GM19240 (cell line): ENCODE data around the gene CDH13.

Source experiments
- DNase-seq: peaks from one replicate; pipeline ENCODE4 v3.0.0; 2011; ENCODE audit warnings: low spot score; ENCODE audit not compliant: insufficient read length

The CDH13 gene

GRCh38 chr16:82626791-82627261 is at the start of gene CDH13:
TSS of gene CDH13 (plus strand) at chr16:82626969.
- no peak for DNase-seq

GRCh38 chr16:82580298-82580890 is 46.4 kb upstream of the CDH13 start:
- no peak for DNase-seq

DNA sequence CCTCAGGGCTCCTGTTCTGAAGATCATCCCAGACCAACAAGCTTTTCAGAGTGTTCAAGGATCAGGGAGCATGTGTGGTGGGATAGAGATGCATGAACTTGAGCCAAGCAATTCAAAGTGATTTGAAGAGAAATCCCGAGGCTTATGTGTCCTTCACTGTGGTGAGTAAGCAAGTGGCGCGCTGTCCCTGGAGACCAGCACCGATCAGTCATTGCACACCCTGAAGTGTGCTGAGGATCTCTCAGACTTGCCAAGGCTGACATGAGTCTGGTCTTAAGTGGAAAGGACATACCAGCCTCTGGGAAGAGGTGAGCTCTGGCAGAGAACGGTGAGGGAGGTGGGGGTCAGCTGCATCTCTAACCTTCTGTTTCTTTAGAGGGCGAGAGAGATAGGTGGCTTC is 43.8 kb upstream of the CDH13 start:
- DNase-seq: no peak

- no peak for DNase-seq
Observed at GRCh38 chr16:82583422-82583821, 43.3 kb upstream of the CDH13 start.

GRCh38 chr16:82584553-82585152 is 42.1 kb upstream of the CDH13 start:
- no peak for DNase-seq

DNA sequence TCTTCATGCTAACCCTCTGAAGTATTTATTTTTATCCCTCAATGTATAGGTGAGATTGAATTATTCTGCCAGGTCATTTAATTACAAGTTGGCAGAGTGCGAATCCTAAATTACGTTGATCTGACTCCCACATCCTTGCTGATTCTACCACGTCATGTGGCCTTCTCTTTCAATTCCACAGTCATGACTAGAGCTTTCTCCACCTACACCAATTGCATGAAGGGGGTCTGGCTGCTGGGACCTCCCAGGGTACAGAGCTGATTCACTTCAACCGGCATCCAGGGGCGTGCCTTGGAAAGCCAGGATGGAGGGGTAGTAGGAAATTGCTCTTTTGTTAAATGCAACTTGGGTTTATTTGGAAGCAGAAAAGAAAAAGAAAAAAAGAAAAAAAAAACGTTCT is 41.1 kb upstream of the CDH13 start:
- DNase-seq: no peak

- no peak for DNase-seq
Observed at GRCh38 chr16:82586130-82586529, 40.6 kb upstream of the CDH13 start.

DNA sequence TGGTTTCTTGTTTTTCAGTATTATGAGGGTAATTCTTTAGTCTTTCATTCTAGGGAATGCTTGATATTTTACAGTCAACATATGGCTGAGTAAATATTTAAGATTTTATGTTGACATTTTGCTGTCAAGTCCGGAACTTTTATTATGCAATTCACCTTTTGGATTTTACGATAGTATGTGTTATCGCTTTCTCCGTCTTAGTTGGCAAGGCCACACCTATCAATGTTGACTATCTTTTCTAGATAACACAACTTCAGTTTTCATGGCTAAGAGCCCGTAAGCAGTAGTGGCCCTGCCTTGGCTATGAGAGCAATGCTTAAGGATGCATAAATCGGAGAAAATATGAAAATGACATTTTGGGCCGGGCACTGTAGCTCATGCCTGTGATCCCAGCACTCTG is 39.5 kb upstream of the CDH13 start:
- no peak for DNase-seq

- DNase-seq: no peak
Observed at GRCh38 chr16:82589407-82589806, 37.4 kb upstream of the CDH13 start.

GRCh38 chr16:82594114-82594513 is 32.7 kb upstream of the CDH13 start:
- no peak for DNase-seq

- no peak for DNase-seq
Observed at GRCh38 chr16:82598771-82599170, 28.0 kb upstream of the CDH13 start.

DNA sequence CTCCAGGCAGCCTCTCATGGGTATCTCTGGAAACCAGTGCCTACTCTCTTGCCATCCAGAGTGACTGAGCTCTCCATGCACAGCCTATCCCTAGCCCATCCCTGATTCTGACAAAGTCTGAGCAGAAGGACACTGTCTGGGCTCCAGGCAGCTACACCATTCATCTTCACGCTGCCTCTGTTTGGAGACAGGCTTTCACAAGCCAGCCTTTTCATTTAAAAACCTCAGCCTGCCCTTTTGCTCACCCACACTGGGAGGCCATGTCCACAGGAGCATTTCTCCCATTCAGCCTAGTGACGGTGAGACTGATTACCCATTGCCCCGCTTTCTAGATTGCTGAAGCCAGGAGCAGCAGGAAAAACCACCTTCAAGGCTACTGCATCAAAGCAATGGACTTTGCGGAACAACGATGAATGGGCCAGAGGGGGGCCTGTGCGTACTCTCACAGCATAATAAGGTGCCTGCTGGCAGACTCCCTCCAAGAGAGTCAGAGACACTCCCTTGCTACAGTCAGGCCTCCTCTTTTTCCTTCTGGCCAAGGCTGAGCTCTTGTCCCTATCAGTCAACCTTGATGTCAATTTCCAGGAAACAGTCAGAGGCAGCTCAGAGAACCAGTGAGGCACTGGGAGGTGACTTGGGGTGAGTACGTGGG is 24.7 kb upstream of the CDH13 start:
- DNase-seq: no peak

DNA sequence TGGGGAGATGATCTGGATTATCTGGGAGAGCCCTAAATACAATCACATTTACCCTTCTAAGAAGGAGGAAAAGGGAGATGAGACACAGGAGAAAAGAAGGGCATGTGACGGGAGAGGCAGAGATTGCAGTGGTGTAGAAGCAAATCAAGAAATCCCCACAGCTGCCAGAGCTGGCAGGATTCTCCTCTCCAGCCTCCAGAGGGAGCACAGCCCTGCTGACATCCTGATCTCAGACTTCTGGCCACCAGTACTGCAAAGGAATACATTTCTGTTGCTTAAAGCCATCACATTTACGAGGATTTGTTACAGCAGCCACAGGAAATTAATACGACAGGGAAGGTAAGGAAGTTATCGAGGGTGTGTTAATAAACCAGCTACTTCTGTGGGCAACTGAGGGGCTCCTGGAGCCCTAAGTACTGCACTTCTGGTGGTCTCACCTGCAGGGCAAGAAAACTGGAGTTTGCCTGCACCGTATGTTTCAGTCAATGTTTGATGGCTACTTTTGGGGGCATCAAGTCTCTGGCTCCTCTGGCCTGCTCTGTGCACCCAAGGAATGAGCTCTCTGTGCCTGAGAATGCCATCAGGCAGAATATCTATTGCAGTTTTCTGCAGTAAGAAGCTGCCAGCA is 22.9 kb upstream of the CDH13 start:
- DNase-seq: no peak

- no peak for DNase-seq
Observed at GRCh38 chr16:82605076-82605475, 21.7 kb upstream of the CDH13 start.

- no peak for DNase-seq
Observed at GRCh38 chr16:82605863-82606620, 20.7 kb upstream of the CDH13 start.

DNA sequence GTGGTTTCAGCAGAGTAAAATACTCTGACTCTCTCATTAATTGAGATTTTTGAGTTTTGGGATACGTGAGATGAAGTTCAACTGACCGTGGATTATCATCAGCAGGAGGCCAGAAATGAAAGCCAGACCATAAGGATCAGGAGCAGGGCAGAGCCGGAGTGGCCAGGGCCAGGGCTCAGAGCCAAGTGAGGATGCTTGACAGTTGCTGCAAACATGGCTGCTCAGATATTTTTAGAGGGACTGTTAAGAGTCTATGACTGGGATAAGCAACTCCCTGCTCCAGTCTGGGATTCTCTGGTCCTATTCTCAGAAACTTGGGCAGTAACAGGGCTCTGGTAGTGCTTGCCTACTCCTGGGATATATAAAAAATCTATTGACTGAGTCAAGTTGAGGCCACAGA is 17.6 kb upstream of the CDH13 start:
- no peak for DNase-seq

- DNase-seq: no peak
Observed at GRCh38 chr16:82612263-82612662, 14.5 kb upstream of the CDH13 start.

DNA sequence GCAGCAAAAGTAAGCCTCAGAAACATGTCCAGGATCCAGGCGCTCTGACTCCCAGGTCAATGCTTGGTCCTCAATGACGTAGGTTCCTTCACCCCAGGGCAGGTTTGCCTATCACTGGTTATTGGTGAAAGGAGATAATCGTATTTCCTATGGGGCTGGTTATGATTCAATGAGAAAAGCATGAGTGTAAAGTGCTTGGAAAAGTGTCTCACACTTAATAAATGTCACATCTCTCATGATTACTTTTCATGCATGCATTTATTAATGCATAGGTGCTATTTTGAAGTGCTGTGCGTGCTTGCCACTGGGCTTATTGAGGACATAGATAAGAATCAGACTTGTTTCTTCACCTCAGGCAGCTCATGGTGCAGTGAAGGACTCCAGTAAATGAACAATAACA is 10.4 kb upstream of the CDH13 start:
- DNase-seq: no peak

GRCh38 chr16:82621781-82622180 is 5.0 kb upstream of the CDH13 start:
- DNase-seq: no peak

- no peak for DNase-seq
Observed at GRCh38 chr16:82623241-82623640, 3.5 kb upstream of the CDH13 start.

- no peak for DNase-seq
Observed at GRCh38 chr16:82625066-82625968, 1.5 kb upstream of the CDH13 start.
